SIG-M5 treated with dmso at 0.1 percent for 504 hours (cell line): ENCODE results near the gene GET3.

Experiments used
- DNase-seq: peaks from one replicate; lab custom pipeline; 2025; ENCODE audit not compliant: unreplicated experiment; lab: John Stamatoyannopoulos, UW

Gene GET3

DNA sequence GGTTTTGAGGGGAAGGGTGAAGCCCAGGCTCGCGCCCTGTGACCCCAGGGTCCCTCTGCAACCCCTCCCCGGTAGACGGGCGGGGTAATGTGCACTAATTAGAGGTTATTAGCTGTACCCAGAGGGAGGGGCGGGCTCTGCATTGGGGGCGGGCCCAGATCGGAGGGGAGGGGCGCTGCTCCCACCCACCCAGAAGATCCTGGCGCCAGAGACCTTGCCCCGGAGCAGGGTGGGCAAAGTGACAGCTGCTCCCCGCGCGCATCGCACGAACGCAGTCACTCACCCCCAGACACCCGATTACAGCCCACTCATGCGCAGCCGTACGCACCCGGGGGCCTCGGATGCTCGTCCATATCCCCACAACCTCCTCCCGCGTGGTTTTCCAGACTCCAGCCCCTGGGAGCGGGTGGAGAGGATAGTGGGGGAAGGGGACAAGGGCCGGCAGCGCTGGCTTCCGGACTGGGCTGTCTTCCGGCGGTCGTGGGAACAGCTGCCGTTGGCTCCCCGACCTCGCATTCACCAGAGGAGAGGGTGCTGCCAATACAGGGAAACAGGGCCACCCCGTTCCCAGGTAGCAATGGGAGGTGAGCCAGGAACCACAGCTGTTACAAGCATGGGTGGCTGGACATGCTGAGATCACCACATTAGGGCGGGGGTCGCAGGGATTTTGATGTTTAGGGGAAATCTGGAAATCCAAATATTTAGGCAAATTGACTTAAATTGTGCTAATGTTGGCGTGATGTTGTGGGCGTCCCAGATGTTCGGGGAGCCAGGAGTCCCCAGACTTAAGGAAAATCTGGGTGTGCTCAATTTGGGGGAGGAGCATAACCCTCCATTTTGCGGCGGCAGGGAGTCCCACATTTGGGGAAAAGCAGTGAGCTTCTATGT lies 41.0 kb downstream of the GET3 start:
- peak; percentile 35 for DNase-seq

DNA sequence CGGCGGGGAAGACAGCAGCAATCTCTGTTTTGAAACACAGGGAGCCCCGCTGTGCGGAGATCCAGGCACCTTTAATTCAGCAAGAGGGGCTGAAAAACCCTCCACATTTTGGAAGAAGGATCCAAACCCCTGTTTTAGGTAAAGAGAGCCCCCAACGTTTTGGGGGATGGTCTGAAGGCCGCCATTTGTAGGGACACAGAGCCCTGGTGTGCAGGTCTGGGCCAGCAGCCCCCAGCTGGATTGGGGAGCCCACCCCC lies 41.5 kb downstream of the GET3 start:
- DNase-seq: no peak

DNA sequence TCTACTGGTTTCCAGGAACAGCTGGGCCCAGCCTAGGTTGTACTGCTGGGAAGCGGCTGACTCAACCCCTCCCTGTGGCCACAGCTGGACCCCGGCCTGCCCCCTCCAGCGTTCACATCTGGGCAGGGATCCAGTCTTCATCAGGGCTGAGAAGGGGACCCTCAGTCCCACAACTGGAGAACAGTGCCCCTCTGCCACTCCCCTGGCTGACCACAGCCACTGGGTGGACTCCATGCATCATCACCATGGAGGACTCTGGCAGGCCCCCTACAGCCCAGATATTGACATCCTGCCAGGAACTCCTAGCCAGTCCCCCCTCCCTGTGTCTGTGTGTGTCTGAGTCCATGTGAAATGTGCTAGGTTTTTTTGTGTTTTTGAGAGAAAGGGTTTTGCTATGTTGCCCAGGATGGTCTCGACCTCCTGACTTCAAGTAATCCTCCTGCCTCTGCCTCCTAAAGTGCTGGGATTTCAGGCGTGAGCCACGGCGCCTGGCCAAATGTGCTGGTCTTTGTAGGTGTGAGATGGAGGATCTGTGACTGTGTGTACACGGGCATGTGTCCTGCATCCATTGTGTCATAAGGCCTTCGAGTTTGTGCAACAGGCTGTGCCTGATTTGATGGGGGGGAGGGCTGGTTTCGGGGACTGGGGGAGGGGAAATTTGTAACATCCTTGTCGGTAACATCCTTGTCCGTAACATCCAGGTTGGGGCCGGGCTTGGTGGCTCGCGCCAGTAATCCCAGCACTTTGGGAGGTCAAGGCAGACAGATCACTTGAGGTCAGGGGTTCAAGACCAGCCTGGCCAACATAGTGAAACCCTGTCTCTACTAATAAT lies 42.1 kb downstream of the GET3 start:
- DNase-seq: no peak

DNA sequence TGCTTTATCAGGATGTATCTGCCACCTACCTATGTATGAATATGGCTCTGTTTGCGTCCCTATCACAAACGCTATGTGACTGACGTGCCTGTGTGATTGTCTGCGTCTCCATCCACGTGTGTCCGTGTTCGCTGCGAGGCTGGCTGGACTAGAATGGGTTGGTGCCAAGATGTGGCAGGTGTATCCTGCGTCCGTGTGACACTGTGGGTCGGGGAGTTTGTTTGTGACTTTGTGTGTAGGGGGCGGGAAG lies 44.8 kb downstream of the GET3 start:
- no peak for DNase-seq

DNA sequence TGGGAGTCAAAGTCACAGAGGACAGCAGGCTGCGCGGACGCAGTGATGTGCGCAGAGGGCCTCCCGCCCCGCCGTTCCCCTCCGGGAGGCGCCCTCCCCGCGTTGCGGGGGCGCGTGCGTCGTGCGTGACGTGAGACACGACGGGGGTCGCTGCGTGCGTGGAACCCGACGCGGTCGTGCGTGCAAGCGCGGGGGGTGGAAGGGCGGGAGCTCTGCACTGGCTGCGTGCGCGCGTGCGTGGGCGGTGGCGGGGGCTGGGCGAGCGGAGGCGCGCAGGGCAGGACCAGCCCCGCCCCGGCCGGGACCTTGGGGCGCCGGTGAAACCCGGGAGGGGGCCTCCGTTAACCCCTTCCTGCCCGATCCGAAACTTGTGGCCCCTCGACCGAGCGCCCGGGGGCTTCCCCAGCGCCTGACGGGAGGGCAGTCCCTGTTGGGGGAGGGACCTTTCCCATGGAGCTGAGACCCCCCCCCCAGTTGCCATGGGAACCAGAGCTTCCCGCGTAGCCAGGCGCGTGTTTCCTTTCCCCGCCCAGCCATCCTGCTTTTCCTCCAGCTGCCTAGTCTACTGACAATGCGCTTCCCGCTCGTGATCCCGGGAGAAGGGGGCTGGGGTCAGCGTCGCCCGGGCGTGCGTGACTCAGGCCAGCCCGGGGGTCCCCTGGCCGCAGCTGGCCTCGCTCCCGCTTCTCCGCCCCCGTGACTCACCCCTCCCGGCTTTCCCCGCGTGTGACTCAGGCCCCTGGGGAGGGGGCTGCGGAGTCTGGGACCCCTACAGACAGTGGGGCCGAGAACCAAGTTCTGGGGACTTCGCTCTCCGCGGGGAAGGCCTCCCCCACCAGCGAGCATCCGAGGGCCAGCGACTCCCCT lies 45.4 kb downstream of the GET3 start:
- peak; percentile 62 for DNase-seq

DNA sequence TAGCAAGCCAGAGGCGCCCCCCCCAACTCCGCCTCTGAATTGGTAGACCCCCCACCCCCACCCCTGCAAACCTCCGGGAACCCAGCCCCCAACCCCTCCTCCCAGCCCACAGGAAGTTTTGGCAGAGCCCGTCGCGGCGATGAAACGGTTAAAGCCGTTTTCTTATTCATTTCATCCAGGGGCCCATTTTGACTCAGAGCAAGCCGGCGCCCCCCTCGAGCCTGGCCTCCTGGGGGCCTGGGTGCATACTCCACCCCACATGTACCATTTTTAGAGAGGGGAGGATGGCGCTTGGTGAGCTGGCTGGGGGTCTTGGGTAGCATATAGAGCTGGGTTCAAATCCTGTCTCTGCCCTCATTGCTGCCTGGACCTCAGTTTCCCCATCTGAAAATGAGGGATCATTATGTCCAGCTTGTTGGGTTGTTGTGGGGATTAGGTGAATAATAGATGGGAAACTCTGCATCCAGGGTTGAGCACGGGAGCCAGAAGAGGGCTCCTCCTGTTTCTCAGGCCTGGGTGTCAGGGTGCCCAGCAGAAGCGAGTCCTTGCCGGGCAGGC lies 46.1 kb downstream of the GET3 start:
- DNase-seq: peak; percentile 26

DNA sequence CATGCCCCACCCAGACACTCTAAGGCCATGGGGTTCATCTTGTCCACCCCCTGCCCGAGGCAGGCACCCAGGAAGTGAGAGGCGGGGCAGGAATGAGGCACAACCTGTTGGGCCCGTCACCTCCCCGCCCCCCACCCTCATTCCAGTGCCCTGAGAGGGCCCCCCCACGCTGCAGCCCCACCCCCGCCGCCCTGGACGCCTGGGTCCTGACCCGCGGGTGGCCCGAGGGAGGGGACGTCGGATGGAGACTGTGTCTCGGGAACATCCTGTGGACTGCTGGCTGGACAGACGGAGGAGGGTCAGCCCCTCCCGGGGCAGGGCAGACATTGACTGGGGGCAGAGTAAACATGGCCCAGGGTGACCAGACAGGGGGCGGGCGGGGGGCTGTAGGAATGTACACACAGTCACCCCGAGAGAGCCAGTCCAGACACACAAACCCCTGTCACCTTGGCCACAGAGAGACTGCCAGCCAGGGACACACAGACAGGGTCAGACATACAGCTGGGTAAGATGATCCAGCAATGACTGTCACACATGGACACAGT lies 46.6 kb downstream of the GET3 start:
- DNase-seq: peak; percentile 40

DNA sequence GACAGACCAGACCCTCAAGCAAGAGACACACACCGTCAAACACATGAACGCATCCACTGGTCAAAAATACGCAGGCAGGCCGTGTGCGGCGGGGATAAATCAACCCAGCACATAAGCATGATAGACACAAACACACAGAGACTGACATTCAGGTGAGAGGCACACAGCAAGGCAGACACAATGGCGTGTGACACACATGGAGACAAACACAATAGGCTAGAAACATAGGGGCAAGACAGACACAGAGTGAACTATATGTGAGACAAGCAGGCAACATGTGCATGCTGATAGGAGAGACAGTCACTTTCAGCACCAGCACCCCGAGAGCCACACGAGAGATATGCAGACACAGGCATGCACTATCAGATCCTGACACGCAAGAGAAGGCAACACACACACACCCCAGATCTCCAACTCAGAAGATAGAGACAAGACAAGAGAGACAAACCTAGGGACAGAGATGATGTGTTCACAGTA lies 47.1 kb downstream of the GET3 start:
- DNase-seq: no peak

DNA sequence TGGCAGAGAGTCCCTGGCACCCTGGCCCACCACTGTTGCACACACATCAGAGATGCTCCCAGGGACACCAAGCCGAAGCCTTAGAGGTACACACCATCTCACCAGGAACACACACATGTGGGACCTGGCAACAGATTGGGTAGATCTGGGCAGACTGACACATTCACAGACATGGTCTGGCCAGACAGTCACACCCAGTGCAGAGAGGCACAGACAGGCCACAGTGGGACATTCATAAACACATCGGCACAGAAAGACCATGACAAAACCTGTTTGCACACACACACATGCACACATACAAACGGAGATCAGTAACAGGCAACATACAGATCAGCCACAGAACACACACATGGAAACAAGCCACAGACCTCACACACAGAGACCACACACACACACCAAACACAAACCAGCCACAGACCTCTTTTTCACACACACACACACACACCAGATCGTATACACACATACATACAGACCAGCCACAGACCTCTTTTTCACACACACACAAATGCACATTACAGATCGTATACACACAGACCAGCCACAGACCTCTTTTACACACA lies 47.7 kb downstream of the GET3 start:
- no peak for DNase-seq

DNA sequence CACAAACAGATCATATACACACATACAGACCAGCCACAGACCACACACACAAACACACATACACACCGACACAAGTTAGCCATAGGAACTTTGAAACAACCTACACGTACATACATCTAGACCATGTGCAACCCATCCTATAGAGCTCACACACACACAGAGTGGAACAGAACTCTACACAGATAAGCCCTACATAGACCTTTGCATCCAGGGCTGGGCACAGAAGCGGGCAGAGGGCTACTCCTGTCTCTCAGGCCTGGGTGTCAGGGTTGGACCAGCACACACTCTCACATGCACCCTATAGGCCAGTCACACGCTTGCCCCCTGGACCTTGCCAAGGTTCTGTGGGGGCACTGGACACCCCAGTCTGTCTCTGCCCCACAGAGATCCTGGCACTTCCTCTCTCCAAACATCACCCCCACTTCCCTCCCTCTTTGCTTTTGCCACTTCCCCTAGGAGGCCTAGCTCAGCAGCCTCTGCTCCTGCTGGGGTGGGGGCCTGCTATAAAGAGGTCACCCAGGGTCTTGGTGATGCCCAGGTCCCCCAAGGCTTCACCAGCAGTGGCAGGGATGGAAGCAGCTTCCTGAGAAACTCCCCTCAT lies 48.2 kb downstream of the GET3 start:
- DNase-seq: peak; percentile 54

DNA sequence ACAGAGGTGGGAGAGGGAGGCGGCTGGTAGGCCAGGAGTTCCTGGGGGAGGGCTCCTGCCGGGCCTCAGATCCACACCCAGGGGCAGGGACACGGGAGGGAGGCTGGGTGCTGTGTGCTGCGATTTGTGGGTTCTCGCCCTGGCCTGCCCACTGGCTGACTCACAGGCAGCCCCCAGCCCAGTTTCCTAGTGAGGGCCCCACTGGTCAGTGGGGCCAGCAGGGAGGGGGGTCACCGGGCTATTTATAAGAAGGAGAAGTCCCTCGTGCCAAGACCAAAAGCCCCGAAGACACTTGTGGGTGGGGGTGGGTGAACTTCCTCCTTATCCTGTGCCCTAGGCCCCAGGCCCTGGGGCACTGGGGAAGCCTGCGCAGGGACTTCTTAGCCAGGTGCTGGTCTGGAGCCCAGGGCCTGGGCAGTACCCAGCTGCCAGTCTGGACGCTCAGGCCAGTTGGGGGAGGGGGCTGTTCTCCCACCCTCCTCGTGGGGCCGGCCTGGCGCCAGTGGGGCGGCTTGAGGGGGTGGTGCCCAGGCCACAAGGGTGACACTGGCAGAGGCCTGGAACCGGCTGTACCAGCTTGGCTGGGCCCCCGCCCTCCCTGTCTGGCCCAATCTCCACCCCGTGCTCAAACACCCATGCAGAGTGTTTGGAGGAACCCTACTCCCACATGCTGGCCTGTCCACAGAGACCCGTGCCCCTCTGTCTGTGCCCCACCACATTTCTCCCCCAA lies 49.0 kb downstream of the GET3 start:
- DNase-seq: peak; percentile 73

DNA sequence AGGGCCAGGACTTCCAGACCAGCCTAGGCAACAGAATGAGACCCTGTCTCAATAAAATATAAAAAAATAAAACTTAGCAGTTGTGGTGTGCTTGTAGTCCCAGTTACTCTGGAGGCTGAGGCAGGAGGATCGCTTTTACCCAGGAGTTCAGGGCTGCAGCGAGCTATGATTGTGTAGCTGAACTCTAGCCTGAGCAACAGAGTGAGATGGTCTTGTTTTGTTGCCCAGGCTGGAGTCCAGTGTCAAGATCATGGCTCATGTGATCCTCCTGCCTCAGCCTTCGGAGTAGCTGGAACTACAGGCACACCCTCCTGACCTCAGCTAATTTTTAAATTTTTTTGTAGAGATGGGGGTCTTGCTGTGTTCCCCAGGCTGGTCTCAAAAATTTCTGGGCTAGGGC lies 49.7 kb downstream of the GET3 start:
- DNase-seq: no peak

DNA sequence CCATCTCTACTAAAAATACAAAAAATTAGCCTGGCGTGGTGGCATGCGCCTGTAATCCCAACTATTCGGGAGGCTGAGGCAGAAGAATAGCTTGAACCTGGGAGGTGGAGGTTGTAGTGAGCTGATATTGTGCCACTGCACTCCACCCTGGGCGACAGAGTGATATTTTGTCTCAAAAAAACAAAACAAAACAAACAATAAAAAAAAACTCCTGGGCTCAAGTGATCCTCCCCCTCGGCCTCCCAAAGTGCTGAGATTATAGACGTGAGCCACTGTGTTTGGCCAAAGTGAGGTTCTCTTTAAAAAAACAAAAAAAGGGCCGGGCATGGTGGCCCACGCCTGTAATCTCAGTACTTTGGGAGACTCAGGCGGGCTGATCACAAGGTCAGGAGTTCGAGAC lies 50.2 kb downstream of the GET3 start:
- DNase-seq: no peak

DNA sequence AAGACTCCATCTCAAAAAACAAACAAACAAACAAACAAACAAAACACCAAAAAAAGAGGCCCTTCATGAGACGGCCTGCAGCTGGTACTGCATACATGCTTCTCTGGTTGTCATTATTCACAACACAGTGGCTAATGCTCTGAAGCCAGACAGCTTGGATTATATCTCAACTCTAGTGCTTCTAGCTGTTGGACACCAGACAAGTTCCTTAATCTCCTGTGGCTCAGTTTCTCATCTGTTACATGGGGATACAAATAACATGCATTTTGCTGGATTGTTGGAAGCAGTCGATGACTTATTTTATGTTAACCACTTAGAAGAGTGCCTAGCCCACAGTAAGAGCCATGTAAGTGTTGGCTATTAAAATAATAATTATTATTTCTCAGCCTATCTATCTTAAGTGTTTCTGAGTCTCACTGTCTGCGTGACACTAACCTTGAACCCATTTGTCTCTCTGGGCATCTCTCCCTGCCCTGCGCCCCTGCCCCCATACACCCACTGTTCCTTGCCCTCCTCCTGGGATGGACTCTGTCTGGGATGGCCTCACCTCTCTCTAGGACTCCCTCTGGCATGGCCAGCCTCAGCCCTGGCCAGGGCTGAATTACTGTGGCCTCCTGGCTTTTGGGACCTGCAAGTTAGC lies 50.9 kb downstream of the GET3 start:
- no peak for DNase-seq

DNA sequence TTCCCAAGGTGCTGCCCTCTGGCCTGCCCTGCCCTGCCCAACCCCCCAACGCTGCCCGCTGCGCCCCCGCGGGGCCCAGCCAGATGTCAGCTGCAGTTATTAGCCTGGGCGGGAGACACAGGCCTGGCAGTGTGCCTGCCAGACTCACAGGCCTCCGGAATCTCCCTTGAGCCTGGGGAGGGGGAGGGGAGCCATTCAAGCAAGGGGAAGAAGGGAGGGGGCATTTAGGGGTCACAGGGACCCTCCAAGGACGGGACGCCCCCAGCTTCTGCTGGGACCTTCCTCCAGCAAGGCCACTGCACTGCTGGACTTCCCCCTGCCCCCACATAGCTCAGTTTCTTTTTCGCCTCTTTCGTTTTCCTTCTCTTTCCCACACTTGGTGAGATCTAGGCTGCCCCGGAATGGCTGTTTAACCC lies 51.4 kb downstream of the GET3 start:
- DNase-seq: peak; percentile 23

DNA sequence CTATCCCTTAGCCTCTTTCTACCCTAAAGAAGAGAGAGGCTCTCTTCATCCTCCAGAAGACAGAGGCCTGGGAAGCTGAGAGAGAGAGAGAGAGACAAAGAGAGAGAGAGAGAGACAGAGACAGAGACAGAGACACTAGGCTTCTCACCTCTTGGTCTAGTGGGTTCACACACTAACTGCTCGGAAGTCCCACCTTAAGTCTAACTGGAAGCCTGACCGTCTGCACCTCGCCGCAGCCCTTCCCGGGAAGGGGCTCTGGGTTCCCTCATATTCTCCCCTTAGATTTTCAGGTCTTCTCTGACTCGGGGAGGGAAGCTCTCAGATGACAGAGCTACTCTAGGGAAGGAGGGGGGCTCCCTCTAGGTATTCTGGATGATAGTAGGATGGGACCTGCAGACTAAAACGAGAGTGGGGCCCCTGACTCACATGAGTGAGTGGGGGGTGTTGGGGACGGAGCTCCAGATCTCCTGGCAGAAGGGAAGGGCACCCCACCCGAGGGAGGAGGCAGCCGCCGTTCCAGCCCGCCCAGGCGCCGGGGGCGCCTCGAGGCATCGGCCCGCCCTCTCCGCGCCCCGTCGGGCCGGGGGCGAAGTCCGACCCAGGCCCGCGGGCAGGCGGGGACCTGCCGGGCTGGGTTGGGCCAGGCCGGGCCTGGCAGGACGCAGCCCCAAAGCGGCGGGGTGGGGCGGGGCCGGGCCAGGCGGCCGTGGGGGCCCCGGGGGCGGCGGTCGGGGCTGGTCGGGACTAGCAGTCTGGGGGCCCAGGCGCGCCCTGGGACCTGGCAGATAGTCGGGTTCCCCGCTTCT lies 52.0 kb downstream of the GET3 start:
- DNase-seq: peak; percentile 52

DNA sequence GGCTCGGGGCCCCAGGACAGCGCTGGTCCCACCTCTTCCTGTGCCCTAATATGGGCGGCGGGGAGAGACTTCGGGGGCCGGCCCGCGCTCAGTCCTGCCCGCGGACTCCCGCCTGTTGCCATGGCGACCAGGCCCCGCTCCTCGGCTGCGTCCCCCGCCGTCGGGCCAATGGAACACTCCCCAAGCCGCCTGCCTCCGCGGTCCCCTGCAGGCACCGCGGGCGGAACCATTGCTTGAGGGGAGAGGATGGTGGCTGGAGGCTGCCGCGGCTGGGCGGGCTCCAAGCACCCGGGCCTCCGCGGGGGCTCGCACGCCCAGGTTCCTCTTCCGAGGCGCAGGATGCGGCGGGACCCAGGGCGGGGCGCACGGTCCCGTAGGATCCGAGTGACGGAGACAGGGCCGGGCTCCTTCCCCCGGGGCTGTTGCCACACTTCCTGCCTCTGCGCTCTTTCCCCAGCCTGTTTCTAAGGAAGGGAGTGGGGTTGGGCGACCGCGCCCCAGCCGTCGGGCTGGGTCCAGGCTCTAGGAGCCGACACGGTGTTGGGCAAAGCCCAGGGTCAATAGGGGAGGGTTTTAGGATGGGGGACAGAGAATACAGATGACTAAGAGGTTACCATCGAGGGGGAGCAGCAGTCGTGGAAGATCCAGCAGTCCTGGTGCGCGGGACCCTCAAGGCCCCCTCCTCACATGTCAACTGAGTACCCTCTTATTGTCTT lies 52.8 kb downstream of the GET3 start:
- DNase-seq: peak; percentile 100
